ENCODE data around the gene CACNA1A. TPM values are rescaled to one million over a fixed set of nuclear protein-coding genes. Genes with fewer than 3 reads are reported as not detected.

CACNA1A gene
- polyA plus RNA-seq, 2 of the 4 experiments (the other 2 are of a cell fraction): 0.27 to 0.71 TPM

DNA sequence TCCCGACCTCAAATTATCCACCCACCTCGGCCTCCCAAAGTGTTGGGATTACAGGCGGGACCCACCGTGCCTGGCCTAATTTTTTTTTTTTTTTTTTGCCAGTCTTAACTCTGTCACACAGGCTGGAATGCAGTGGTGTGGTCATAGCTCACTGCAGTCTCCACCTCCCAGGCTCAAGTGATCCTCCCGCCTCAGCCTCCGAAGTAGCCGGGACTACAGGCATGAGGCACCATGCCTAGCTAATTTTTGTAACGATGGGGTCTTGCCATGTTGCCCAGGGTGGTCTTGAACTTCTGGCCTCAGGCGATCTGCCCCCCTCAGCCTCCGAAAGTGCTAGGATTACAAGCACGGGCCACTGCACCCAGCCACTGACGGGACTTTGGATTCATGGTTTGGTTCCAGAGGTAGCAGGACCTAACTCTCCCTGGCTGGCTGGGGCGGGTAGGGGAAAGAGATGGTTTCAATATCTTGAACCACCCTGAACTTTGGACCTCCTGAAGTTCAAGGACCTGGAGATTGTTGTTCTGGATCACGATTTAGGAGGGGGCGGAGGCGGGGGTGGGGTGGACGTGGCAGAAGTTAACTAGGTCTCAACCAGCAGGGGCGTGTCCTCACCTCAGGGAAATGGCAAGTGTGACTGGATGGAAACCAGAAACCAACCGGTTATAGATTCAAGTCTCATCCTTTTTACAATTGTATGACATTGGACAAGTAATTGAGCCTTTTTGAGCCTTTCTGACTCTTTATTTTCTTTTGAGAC, 315.3 kb downstream of the CACNA1A start:
- FAIRE-seq (no peak), ATAC-seq (no peak), DNase-seq (ENCODE audit: low read depth in 1 of 2, low spot score in 1 of 2) (no peak)
- ChIA-PET POLR2A (no interaction called here), CTCF (no interaction called here)
- H3K4me3 ChIP-seq: no peak overlapping the region
- H3K27ac ChIP-seq: no peak overlapping the region; a peak in 1 of 6 replicates
- TF ChIP-seq EHMT2 (IDR thresholded peaks at IDR 0.05; ENCODE audit: low read depth) (no peak), JUN (IDR thresholded peaks at IDR 0.05) (no peak), CEBPB (IDR thresholded peaks at IDR 0.05) (no peak), CBX8 (IDR thresholded peaks at IDR 0.05) (no peak), MAZ (IDR thresholded peaks at IDR 0.05; ENCODE audit: borderline replicate concordance, low read depth, low read length) (no peak), PHF8 (IDR thresholded peaks at IDR 0.05; ENCODE audit: borderline replicate concordance, low read depth) (no peak), FOSL2 (IDR thresholded peaks at IDR 0.05) (no peak), FOSL2 (CRISPR knock-in tag; IDR thresholded peaks at IDR 0.05) (no peak), FOSB (CRISPR knock-in tag; IDR thresholded peaks at IDR 0.05) (no peak), CBX2 (IDR thresholded peaks at IDR 0.05; ENCODE audit: borderline replicate concordance, low read depth) (no peak), MAFK (IDR thresholded peaks at IDR 0.05; ENCODE audit: partially characterized antibody) (no peak), CHD2 (IDR thresholded peaks at IDR 0.05; ENCODE audit: low read length, partially characterized antibody) (no peak), POLR2AphosphoS2 (conservative IDR thresholded peaks at IDR 0.05; ENCODE audit: low read length) (no peak)
- TF ChIP-seq, protein P1, sequence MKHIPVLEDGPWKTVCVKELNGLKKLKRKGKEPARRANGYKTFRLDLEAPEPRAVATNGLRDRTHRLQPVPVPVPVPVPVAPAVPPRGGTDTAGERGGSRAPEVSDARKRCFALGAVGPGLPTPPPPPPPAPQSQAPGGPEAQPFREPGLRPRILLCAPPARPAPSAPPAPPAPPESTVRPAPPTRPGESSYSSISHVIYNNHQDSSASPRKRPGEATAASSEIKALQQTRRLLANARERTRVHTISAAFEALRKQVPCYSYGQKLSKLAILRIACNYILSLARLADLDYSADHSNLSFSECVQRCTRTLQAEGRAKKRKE (CRISPR knock-in tag; IDR thresholded peaks at IDR 0.05; ENCODE audit: low read depth): no peak
- TF ChIP-seq, protein P2, sequence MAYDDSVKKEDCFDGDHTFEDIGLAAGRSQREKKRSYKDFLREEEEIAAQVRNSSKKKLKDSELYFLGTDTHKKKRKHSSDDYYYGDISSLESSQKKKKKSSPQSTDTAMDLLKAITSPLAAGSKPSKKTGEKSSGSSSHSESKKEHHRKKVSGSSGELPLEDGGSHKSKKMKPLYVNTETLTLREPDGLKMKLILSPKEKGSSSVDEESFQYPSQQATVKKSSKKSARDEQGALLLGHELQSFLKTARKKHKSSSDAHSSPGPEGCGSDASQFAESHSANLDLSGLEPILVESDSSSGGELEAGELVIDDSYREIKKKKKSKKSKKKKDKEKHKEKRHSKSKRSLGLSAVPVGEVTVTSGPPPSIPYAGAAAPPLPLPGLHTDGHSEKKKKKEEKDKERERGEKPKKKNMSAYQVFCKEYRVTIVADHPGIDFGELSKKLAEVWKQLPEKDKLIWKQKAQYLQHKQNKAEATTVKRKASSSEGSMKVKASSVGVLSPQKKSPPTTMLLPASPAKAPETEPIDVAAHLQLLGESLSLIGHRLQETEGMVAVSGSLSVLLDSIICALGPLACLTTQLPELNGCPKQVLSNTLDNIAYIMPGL (CRISPR knock-in tag; IDR thresholded peaks at IDR 0.05; ENCODE audit: borderline replicate concordance): no peak
- TF ChIP-seq, protein P3, sequence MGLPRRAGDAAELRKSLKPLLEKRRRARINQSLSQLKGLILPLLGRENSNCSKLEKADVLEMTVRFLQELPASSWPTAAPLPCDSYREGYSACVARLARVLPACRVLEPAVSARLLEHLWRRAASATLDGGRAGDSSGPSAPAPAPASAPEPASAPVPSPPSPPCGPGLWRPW (IDR thresholded peaks at IDR 0.05): no peak
- 83% methylated on average over 16 of the region's 19 CpGs for WGBS (ENCODE audit: missing lambda C conversion rate)
- no peaks in the 10 kb centered on the region for H3K9me3 ChIP-seq
- H3K4me2 ChIP-seq: no peak overlapping the region
- 0 out of 3 replicates have a peak, but pooled peaks cover 5% of the 10 kb centered on the region for H3K4me1 ChIP-seq

DNA sequence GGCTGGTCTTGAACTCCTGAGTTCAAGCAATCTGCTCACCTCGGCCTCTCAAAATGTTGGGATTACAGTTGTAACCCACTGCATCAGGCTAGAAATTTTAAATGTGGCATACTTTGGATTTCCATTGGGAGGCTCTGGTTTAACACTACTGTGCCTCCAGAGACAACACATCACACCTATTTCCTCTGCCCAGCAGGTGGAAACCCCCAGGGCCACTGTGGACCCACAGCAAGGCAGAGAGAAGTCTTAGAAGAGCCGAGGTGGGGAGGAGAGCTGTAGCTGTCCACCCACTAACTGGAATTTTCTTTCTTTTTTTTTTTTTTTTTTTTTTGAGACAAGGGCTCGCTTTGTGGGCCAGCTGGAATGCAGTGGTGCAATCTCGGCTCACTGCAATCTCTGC, 316.7 kb downstream of the CACNA1A start:
- WGBS (ENCODE audit: missing lambda C conversion rate): 75% methylated on average over 4 of the region's 4 CpGs
- no peaks in the 10 kb centered on the region for H3K4me1 ChIP-seq
- POLR2A ChIA-PET: interaction anchor here (0.6 kb wide), 1 partner anchor 27 kb away, joined by 3 read pairs; no protein-coding TSS in a partner anchor
- H3K4me2 ChIP-seq: no peak overlapping the region
- FAIRE-seq: no peak
- no peak overlapping the region for H3K27ac ChIP-seq
- DNase-seq (ENCODE audit: low read depth in 1 of 2, low spot score in 1 of 2): no peak
- CTCF ChIA-PET: no interaction called here
- no peak overlapping the region for H3K4me3 ChIP-seq
- no peak for ATAC-seq
- TF ChIP-seq PHF8 (IDR thresholded peaks at IDR 0.05; ENCODE audit: borderline replicate concordance, low read depth) (no peak), CHD2 (IDR thresholded peaks at IDR 0.05; ENCODE audit: low read length, partially characterized antibody) (no peak), FOSL2 (IDR thresholded peaks at IDR 0.05) (no peak), FOSL2 (CRISPR knock-in tag; IDR thresholded peaks at IDR 0.05) (no peak), FOSB (CRISPR knock-in tag; IDR thresholded peaks at IDR 0.05) (no peak), RCOR1 (IDR thresholded peaks at IDR 0.05; ENCODE audit: low read depth, low read length) (no peak), HOXB5 (CRISPR knock-in tag; IDR thresholded peaks at IDR 0.05) (no peak), HDAC2 (IDR thresholded peaks at IDR 0.05) (no peak), HEYL (CRISPR knock-in tag; IDR thresholded peaks at IDR 0.05) (no peak), BHLHE40 (IDR thresholded peaks at IDR 0.05; ENCODE audit: low read depth, low read length) (no peak)
- TF ChIP-seq, protein P3 (IDR thresholded peaks at IDR 0.05): no peak
- TF ChIP-seq, protein P4, sequence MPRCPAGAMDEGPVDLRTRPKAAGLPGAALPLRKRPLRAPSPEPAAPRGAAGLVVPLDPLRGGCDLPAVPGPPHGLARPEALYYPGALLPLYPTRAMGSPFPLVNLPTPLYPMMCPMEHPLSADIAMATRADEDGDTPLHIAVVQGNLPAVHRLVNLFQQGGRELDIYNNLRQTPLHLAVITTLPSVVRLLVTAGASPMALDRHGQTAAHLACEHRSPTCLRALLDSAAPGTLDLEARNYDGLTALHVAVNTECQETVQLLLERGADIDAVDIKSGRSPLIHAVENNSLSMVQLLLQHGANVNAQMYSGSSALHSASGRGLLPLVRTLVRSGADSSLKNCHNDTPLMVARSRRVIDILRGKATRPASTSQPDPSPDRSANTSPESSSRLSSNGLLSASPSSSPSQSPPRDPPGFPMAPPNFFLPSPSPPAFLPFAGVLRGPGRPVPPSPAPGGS (IDR thresholded peaks at IDR 0.05): no peak
- no peaks in the 10 kb centered on the region for H3K9me3 ChIP-seq
